Measurements from ENCODE around the gene ACTL10. TPM values are rescaled to one million over a fixed set of nuclear protein-coding genes. Genes with fewer than 3 reads are reported as not detected.

ACTL10 gene
- total RNA-seq, 1 donor from 2014 or later, result 3.6 TPM

GRCh38 chr20:33681728-33682353 lies 15.1 kb downstream of the ACTL10 start:
- Histone ChIP-seq H3K27me3 (ENCODE audit: control insufficient read depth, insufficient read depth, low read length) (no peaks in the 10 kb centered on the region), H3K4me3 (ENCODE audit: low read depth, low read length) (no peak overlapping the region), H3K36me3 (ENCODE audit: control insufficient read depth, insufficient read depth, low read length) (no peaks in the 10 kb centered on the region)
- no peak for TF ChIP-seq CTCF (IDR thresholded peaks at IDR 0.05; ENCODE audit: insufficient read depth, low read length, poor library complexity, severe bottlenecking)
- no peak for DNase-seq (ENCODE audit: low read depth)

GRCh38 chr20:33684533-33685327 lies 18.0 kb downstream of the ACTL10 start:
- Histone ChIP-seq H3K4me3 (ENCODE audit: low read depth, low read length) (peak overlapping the region; percentile 47), H3K27me3 (ENCODE audit: control insufficient read depth, insufficient read depth, low read length) (no peaks in the 10 kb centered on the region)
- DNase-seq (ENCODE audit: low read depth), result no peak

GRCh38 chr20:33685328-33686099 lies 18.8 kb downstream of the ACTL10 start:
- H3K36me3 ChIP-seq (ENCODE audit: control insufficient read depth, insufficient read depth, low read length), result no peaks in the 10 kb centered on the region
- H3K27me3 ChIP-seq (ENCODE audit: control insufficient read depth, insufficient read depth, low read length), result no peaks in the 10 kb centered on the region
- no peak for TF ChIP-seq CTCF (IDR thresholded peaks at IDR 0.05; ENCODE audit: insufficient read depth, low read length, poor library complexity, severe bottlenecking)
- no peak for DNase-seq (ENCODE audit: low read depth)
- peak overlapping the region; percentile 47 for H3K4me3 ChIP-seq (ENCODE audit: low read depth, low read length)

More at GRCh38 chr20:33684533-33685327, 18.0 kb downstream of the ACTL10 start:
- no peak for TF ChIP-seq CTCF (IDR thresholded peaks at IDR 0.05; ENCODE audit: insufficient read depth, low read length, poor library complexity, severe bottlenecking)
- no peaks in the 10 kb centered on the region for H3K36me3 ChIP-seq (ENCODE audit: control insufficient read depth, insufficient read depth, low read length)

GRCh38 chr20:33686100-33686983 lies 19.6 kb downstream of the ACTL10 start, which contains the start of gene E2F1:
E2F1 (minus strand) TSS chr20:33686385; CDS start chr20:33686264, 121 bp downstream.
- Histone ChIP-seq H3K27me3 (ENCODE audit: control insufficient read depth, insufficient read depth, low read length) (no peaks in the 10 kb centered on the region), H3K4me3 (ENCODE audit: low read depth, low read length) (peak within 1 kb of the TSS; percentile 47), H3K36me3 (ENCODE audit: control insufficient read depth, insufficient read depth, low read length) (no peaks in the 10 kb centered on the region)
- DNase-seq (ENCODE audit: low read depth), result no peak
- peak; percentile 32 for TF ChIP-seq CTCF (IDR thresholded peaks at IDR 0.05; ENCODE audit: insufficient read depth, low read length, poor library complexity, severe bottlenecking)

DNA sequence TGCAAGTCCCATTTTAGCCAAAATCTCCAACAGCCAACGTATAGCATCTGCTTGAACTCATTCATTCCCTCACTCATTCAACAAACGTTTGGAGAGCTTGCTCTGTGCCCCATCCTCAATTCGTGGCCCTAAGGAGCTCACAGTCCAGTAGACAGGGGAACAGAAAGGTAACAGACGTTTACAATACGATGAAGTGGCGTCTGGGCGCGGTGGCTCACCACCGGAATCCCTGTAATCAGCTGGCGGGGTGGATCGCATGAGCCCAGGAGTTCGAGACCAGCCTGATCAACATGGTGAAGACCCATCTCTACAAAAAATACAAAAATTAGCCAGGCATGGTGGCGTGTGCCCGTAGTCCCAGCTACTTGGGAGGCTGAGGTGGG lies 20.2 kb downstream of the ACTL10 start:
- no peak for TF ChIP-seq CTCF (IDR thresholded peaks at IDR 0.05; ENCODE audit: insufficient read depth, low read length, poor library complexity, severe bottlenecking)
- H3K4me3 ChIP-seq (ENCODE audit: low read depth, low read length), result no peak overlapping the region

More for the DNA sequence above, 20.2 kb downstream of the ACTL10 start:
- DNase-seq (ENCODE audit: low read depth), result no peak
- H3K27me3 ChIP-seq (ENCODE audit: control insufficient read depth, insufficient read depth, low read length), result no peaks in the 10 kb centered on the region
- no peaks in the 10 kb centered on the region for H3K36me3 ChIP-seq (ENCODE audit: control insufficient read depth, insufficient read depth, low read length)

All from kidney epithelial cell (primary cell).